Measurements from ENCODE around the gene TNIK.

The TNIK gene

GRCh38 chr3:171260899-171261298 is 199.3 kb downstream of the TNIK start:
- Histone ChIP-seq H3F3A (ENCODE audit: insufficient read depth, low read length) (no peaks in the 10 kb centered on the region), H3K9me2 (ENCODE audit: low read depth, low read length) (no peaks in the 10 kb centered on the region), H3K27me3 (ENCODE audit: insufficient read depth, low read length) (no peaks in the 10 kb centered on the region), H3K27ac (ENCODE audit: low read depth, low read length, poor library complexity, severe bottlenecking) (no peak overlapping the region), H3K4me2 (ENCODE audit: low read length) (no peak overlapping the region), H3K4me1 (ENCODE audit: insufficient read depth, low read length, severe bottlenecking) (no peaks in the 10 kb centered on the region), H3K36me3 (ENCODE audit: insufficient read depth, low read length) (no peaks in the 10 kb centered on the region), H4K20me1 (ENCODE audit: insufficient read depth, low read length) (no peaks in the 10 kb centered on the region), H3K9ac (ENCODE audit: low read length) (no peak overlapping the region), H3K4me3 (ENCODE audit: low read depth, low read length, poor library complexity, severe bottlenecking) (no peak overlapping the region), H2AFZ (ENCODE audit: low read length) (no peak overlapping the region), H3K9me3 (ENCODE audit: low read length) (no peaks in the 10 kb centered on the region), H3K79me2 (ENCODE audit: insufficient read depth, low read length) (no peaks in the 10 kb centered on the region)
- TF ChIP-seq CTCF (IDR thresholded peaks at IDR 0.05; ENCODE audit: low read length) (no peak), EZH2 (IDR thresholded peaks at IDR 0.05; ENCODE audit: borderline replicate concordance, low read length) (no peak)

GRCh38 chr3:171260466-171260865 is 199.7 kb downstream of the TNIK start:
- no peaks in the 10 kb centered on the region for H4K20me1 ChIP-seq (ENCODE audit: insufficient read depth, low read length)

GRCh38 chr3:171258316-171258715 is 201.9 kb downstream of the TNIK start:
- H3K27ac ChIP-seq (ENCODE audit: low read depth, low read length, poor library complexity, severe bottlenecking) = no peak overlapping the region
- no peak for TF ChIP-seq CTCF (IDR thresholded peaks at IDR 0.05; ENCODE audit: low read length)
- TF ChIP-seq EZH2 (IDR thresholded peaks at IDR 0.05; ENCODE audit: borderline replicate concordance, low read length) = no peak
- H3K4me2 ChIP-seq (ENCODE audit: low read length) = no peak overlapping the region
- H3K9me2 ChIP-seq (ENCODE audit: low read depth, low read length) = no peaks in the 10 kb centered on the region
- H3K79me2 ChIP-seq (ENCODE audit: insufficient read depth, low read length) = no peaks in the 10 kb centered on the region
- no peaks in the 10 kb centered on the region for H3F3A ChIP-seq (ENCODE audit: insufficient read depth, low read length)
- no peaks in the 10 kb centered on the region for H3K9me3 ChIP-seq (ENCODE audit: low read length)
- H3K4me1 ChIP-seq (ENCODE audit: insufficient read depth, low read length, severe bottlenecking) = no peaks in the 10 kb centered on the region
- H2AFZ ChIP-seq (ENCODE audit: low read length) = no peak overlapping the region
- no peaks in the 10 kb centered on the region for H4K20me1 ChIP-seq (ENCODE audit: insufficient read depth, low read length)
- no peaks in the 10 kb centered on the region for H3K36me3 ChIP-seq (ENCODE audit: insufficient read depth, low read length)
- no peak overlapping the region for H3K9ac ChIP-seq (ENCODE audit: low read length)
- no peak overlapping the region for H3K4me3 ChIP-seq (ENCODE audit: low read depth, low read length, poor library complexity, severe bottlenecking)
- no peaks in the 10 kb centered on the region for H3K27me3 ChIP-seq (ENCODE audit: insufficient read depth, low read length)

More at GRCh38 chr3:171260466-171260865, 199.7 kb downstream of the TNIK start:
- H3K36me3 ChIP-seq (ENCODE audit: insufficient read depth, low read length) = no peaks in the 10 kb centered on the region
- no peaks in the 10 kb centered on the region for H3K9me3 ChIP-seq (ENCODE audit: low read length)
- H3K4me2 ChIP-seq (ENCODE audit: low read length) = no peak overlapping the region
- TF ChIP-seq EZH2 (IDR thresholded peaks at IDR 0.05; ENCODE audit: borderline replicate concordance, low read length) (no peak), CTCF (IDR thresholded peaks at IDR 0.05; ENCODE audit: low read length) (no peak)
- no peak overlapping the region for H3K4me3 ChIP-seq (ENCODE audit: low read depth, low read length, poor library complexity, severe bottlenecking)
- H3F3A ChIP-seq (ENCODE audit: insufficient read depth, low read length) = no peaks in the 10 kb centered on the region
- no peak overlapping the region for H2AFZ ChIP-seq (ENCODE audit: low read length)
- H3K4me1 ChIP-seq (ENCODE audit: insufficient read depth, low read length, severe bottlenecking) = no peaks in the 10 kb centered on the region
- no peak overlapping the region for H3K9ac ChIP-seq (ENCODE audit: low read length)
- H3K79me2 ChIP-seq (ENCODE audit: insufficient read depth, low read length) = no peaks in the 10 kb centered on the region
- no peaks in the 10 kb centered on the region for H3K9me2 ChIP-seq (ENCODE audit: low read depth, low read length)
- H3K27me3 ChIP-seq (ENCODE audit: insufficient read depth, low read length) = no peaks in the 10 kb centered on the region
- no peak overlapping the region for H3K27ac ChIP-seq (ENCODE audit: low read depth, low read length, poor library complexity, severe bottlenecking)

Measured in OCI-LY1 (cell line).